Peyer's patch (tissue), 4 donors: Measurements from ENCODE around the gene TYSND1. TPM values are rescaled to one million over a fixed set of nuclear protein-coding genes. Genes with fewer than 3 reads are reported as not detected.

Experiments
- DNase-seq, 3 donors: peaks; one replicate each; pipeline ENCODE4 v3.0.0-alpha.2; 2017 to 2019
- H3K27ac ChIP-seq, 4 donors: fragments of 200-600 bp; sonication (generic); one replicate each; pipeline ENCODE4 v1.5.1; 2016 to 2019
- H3K27me3 ChIP-seq, 2 donors: fragments of 200-600 bp; sonication (generic); one replicate each; pipeline ENCODE4 v1.5.1; 2019
- H3K36me3 ChIP-seq, 3 donors: fragments of 200-600 bp; sonication (generic); one replicate each; pipeline ENCODE4 v1.5.1; 2016 to 2019
- H3K4me1 ChIP-seq, 4 donors: fragments of 200-600 bp; sonication (generic); one replicate each; pipeline ENCODE4 v1.5.1; 2016 to 2019
- H3K4me3 ChIP-seq, 4 donors: fragments of 200-600 bp; sonication (generic); 1 replicate in 3 of 4; 2 replicates in 1 of 4; pipeline ENCODE4 v1.5.1; 2016 to 2019; ENCODE audit warnings: mild to moderate bottlenecking in 1 of 4
- H3K9me3 ChIP-seq, 4 donors: fragments of 200-600 bp; sonication (generic); one replicate each; pipeline ENCODE4 v1.5.1; 2016 to 2019; ENCODE audit warnings: mild to moderate bottlenecking in 1 of 4
- CTCF ChIP-seq, 6 experiments: fragments of 450-650 bp in 4 of 6; fragments of 200-600 bp in 2 of 6; sonication (generic) in 1 of 6; IDR thresholded peaks; one replicate each; pipeline ENCODE4 v1.5.1; 2017 to 2019; ENCODE audit warnings: antibody characterized with exemption in 6 of 6, mild to moderate bottlenecking in 3 of 6, moderate library complexity in 1 of 6
- POLR2A ChIP-seq, 2 donors: fragments of 450-650 bp; IDR thresholded peaks; one replicate each; pipeline ENCODE4 v1.5.1; 2017; ENCODE audit warnings: antibody characterized with exemption in 2 of 2, mild to moderate bottlenecking in 2 of 2, moderate library complexity in 2 of 2
- total RNA-seq, 4 donors: library from RNA; depleted of rRNA; stranded (reverse); fragments of >200 nt; gene quantifications; one replicate each; pipeline ENCODE4 v1.1.0, GENCODE V29; 2016

The TYSND1 gene
- total RNA-seq, 4 donors from 2014 or later, result 18.2 to 25.9 (median 21.7) TPM

- H3K36me3 ChIP-seq, result peaks cover 0 to 5% (median 0%) of the 10 kb centered on the region in 3 donors
- no peaks in the 10 kb centered on the region for H3K9me3 ChIP-seq
- no peak for TF ChIP-seq POLR2A (IDR thresholded peaks at IDR 0.05)
- no peak for TF ChIP-seq CTCF (IDR thresholded peaks at IDR 0.05)
- H3K27ac ChIP-seq, result no peak overlapping the region
- no peak overlapping the region for H3K4me3 ChIP-seq
- H3K4me1 ChIP-seq, result peaks cover 0 to 12% (median 4%) of the 10 kb centered on the region in 4 donors
- H3K27me3 ChIP-seq, result no peaks in the 10 kb centered on the region
- no peak for DNase-seq
Measured at GRCh38 chr10:70140297-70140696, 6.2 kb downstream of the TYSND1 start.

- H3K27me3 ChIP-seq, result no peaks in the 10 kb centered on the region
- no peaks in the 10 kb centered on the region for H3K9me3 ChIP-seq
- TF ChIP-seq POLR2A (IDR thresholded peaks at IDR 0.05) (no peak), CTCF (IDR thresholded peaks at IDR 0.05) (no peak)
- H3K27ac ChIP-seq, result no peak overlapping the region
- H3K4me3 ChIP-seq, result no peak overlapping the region
- no peak for DNase-seq
- peaks cover 0 to 5% (median 0%) of the 10 kb centered on the region in 3 donors for H3K36me3 ChIP-seq
- peaks cover 0 to 8% (median 2%) of the 10 kb centered on the region in 4 donors for H3K4me1 ChIP-seq
Measured at GRCh38 chr10:70139997-70140250, 6.6 kb downstream of the TYSND1 start.

GRCh38 chr10:70139151-70139996 is 7.1 kb downstream of the TYSND1 start:
- no peak overlapping the region for H3K27ac ChIP-seq
- peaks cover 0 to 2% (median 0%) of the 10 kb centered on the region in 4 donors for H3K4me1 ChIP-seq
- no peak for TF ChIP-seq POLR2A (IDR thresholded peaks at IDR 0.05)
- no peak for TF ChIP-seq CTCF (IDR thresholded peaks at IDR 0.05)
- peaks cover 0 to 5% (median 0%) of the 10 kb centered on the region in 3 donors for H3K36me3 ChIP-seq
- no peak for DNase-seq
- H3K4me3 ChIP-seq, result no peak overlapping the region
- H3K9me3 ChIP-seq, result no peaks in the 10 kb centered on the region
- H3K27me3 ChIP-seq, result no peaks in the 10 kb centered on the region

- H3K9me3 ChIP-seq, result no peaks in the 10 kb centered on the region
- H3K27ac ChIP-seq, result peak overlapping the region in 3 of 4 donors; percentile 17 to 69 (median 65)
- peaks cover 0 to 5% (median 0%) of the 10 kb centered on the region in 3 donors for H3K36me3 ChIP-seq
- no peaks in the 10 kb centered on the region for H3K27me3 ChIP-seq
- no peak for DNase-seq
- TF ChIP-seq CTCF (IDR thresholded peaks at IDR 0.05) (peak in 3 of 6 experiments; percentile 10 to 37 (median 24)), POLR2A (IDR thresholded peaks at IDR 0.05) (no peak)
- H3K4me3 ChIP-seq, result no peak overlapping the region
- H3K4me1 ChIP-seq, result no peaks in the 10 kb centered on the region
Measured at GRCh38 chr10:70137927-70138883, 8.3 kb downstream of the TYSND1 start.

GRCh38 chr10:70137135-70137534 is 9.4 kb downstream of the TYSND1 start:
- no peak for DNase-seq
- H3K27ac ChIP-seq, result peak overlapping the region in 2 of 4 donors; percentile 17 to 69
- no peaks in the 10 kb centered on the region for H3K9me3 ChIP-seq
- peaks cover 0 to under 1% (median 0%) of the 10 kb centered on the region in 4 donors for H3K4me1 ChIP-seq
- no peak for TF ChIP-seq POLR2A (IDR thresholded peaks at IDR 0.05)
- TF ChIP-seq CTCF (IDR thresholded peaks at IDR 0.05), result no peak
- no peaks in the 10 kb centered on the region for H3K27me3 ChIP-seq
- H3K4me3 ChIP-seq, result no peak overlapping the region
- peaks cover 0 to 5% (median 0%) of the 10 kb centered on the region in 3 donors for H3K36me3 ChIP-seq
